ENCODE data around the gene VPS37C.

VPS37C gene

GRCh38 chr11:61154528-61154927, 6.7 kb downstream of the VPS37C start:
- DNase-seq (ENCODE audit: low read depth, low spot score), result no peak

- no peak for DNase-seq (ENCODE audit: low read depth, low spot score)
Observed at GRCh38 chr11:61153593-61154095, 7.6 kb downstream of the VPS37C start.

GRCh38 chr11:61152816-61153592, 8.2 kb downstream of the VPS37C start:
- no peak for DNase-seq (ENCODE audit: low read depth, low spot score)

- DNase-seq (ENCODE audit: low read depth, low spot score), result no peak
Observed at GRCh38 chr11:61151545-61152252, 9.5 kb downstream of the VPS37C start.

GRCh38 chr11:61150706-61151544, 10.3 kb downstream of the VPS37C start:
- no peak for DNase-seq (ENCODE audit: low read depth, low spot score)

- DNase-seq (ENCODE audit: low read depth, low spot score), result no peak
Observed at GRCh38 chr11:61149624-61150615, 11.3 kb downstream of the VPS37C start.

- no peak for DNase-seq (ENCODE audit: low read depth, low spot score)
Observed at GRCh38 chr11:61147791-61148620, 13.2 kb downstream of the VPS37C start.

GRCh38 chr11:61147271-61147670, 14.0 kb downstream of the VPS37C start:
- DNase-seq (ENCODE audit: low read depth, low spot score), result no peak

- no peak for DNase-seq (ENCODE audit: low read depth, low spot score)
Observed at GRCh38 chr11:61146416-61146815, 14.8 kb downstream of the VPS37C start.

- no peak for DNase-seq (ENCODE audit: low read depth, low spot score)
Observed at GRCh38 chr11:61145228-61146005, 15.8 kb downstream of the VPS37C start.

- DNase-seq (ENCODE audit: low read depth, low spot score), result no peak
Observed at GRCh38 chr11:61144511-61145179, 16.6 kb downstream of the VPS37C start.

GRCh38 chr11:61142424-61142823, 18.8 kb downstream of the VPS37C start:
- DNase-seq (ENCODE audit: low read depth, low spot score), result no peak

GRCh38 chr11:61141601-61142028, 19.6 kb downstream of the VPS37C start:
- no peak for DNase-seq (ENCODE audit: low read depth, low spot score)

- DNase-seq (ENCODE audit: low read depth, low spot score), result no peak
Observed at GRCh38 chr11:61140416-61140815, 20.8 kb downstream of the VPS37C start.

GRCh38 chr11:61139387-61139786, 21.8 kb downstream of the VPS37C start:
- DNase-seq (ENCODE audit: low read depth, low spot score), result no peak

GRCh38 chr11:61138935-61139334, 22.3 kb downstream of the VPS37C start:
- DNase-seq (ENCODE audit: low read depth, low spot score), result peak; percentile 60

GRCh38 chr11:61134801-61135257, 26.4 kb downstream of the VPS37C start:
- no peak for DNase-seq (ENCODE audit: low read depth, low spot score)

GRCh38 chr11:61133956-61134662, 27.1 kb downstream of the VPS37C start:
- no peak for DNase-seq (ENCODE audit: low read depth, low spot score)
